ENCODE results near the gene YIF1B.

YIF1B gene

DNA sequence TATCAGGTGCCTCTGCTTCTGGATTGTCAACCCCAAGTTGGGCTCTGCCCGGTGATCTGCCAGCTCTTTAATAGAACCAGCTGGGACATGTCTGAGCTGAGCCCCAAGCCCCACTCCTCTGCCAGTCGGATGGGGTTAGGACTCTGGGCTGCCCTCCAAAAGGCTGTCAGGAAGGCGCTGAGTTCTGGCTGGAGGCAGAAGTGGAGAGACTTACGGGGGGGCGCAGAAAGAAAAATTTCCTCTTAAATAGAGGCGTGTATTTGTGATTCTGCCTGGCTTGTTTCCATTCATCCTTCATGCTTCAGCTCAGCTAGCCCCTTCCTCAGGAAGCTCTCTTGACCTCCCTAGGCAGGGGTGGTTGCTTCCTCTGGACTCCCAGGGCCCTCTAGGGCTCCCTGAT is 2.9 kb upstream of the YIF1B start:
- DNase-seq = no peak
- Histone ChIP-seq H3K36me3 (ENCODE audit: control insufficient read depth, insufficient read depth, low read length) (no peaks in the 10 kb centered on the region), H3K27ac (ENCODE audit: insufficient read depth, low read length, poor library complexity, severe bottlenecking) (no peak overlapping the region), H3K4me1 (ENCODE audit: control insufficient read depth, insufficient read depth, low read length, poor library complexity, severe bottlenecking) (peaks cover 43% of the 10 kb centered on the region), H3K4me3 (ENCODE audit: insufficient read depth, low read depth, low read length, poor library complexity, severe bottlenecking) (no peak overlapping the region), H3K9me3 (ENCODE audit: control insufficient read depth, low read length) (no peaks in the 10 kb centered on the region), H3K27me3 (replicated peaks; ENCODE audit: control insufficient read depth, insufficient read depth, low read length, poor library complexity, severe bottlenecking) (no peaks in the 10 kb centered on the region)

DNA sequence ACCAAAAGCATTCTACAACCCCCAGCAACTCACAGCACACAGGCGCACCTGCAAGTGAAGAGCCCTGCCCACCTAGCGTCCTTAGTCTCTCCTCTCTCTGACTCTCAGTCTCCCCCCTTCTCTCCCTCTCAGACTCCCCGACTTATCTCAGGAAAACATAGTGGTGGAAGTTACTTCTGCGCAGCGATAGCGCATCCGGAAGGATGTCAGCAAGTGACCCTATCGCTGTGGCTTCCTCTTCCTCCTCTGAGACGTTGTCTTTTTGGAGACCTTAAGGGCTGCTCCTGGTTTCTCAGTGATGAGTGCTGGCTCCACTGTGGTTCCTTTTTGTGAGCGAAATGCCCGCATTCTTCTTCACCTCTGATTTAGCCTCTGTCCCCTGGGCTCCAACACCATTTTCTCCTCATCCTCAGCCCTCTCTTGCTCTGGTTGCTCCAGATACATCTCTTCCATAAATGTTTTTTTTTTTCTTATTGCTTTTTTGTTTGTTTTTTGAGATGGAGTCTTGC is 1.4 kb upstream of the YIF1B start:
- DNase-seq = peak in 2 of 3 donors; percentile 9 to 12
- Histone ChIP-seq H3K4me3 (ENCODE audit: insufficient read depth, low read depth, low read length, poor library complexity, severe bottlenecking) (peak overlapping the region; percentile 44), H3K9me3 (ENCODE audit: control insufficient read depth, low read length) (no peaks in the 10 kb centered on the region), H3K27ac (ENCODE audit: insufficient read depth, low read length, poor library complexity, severe bottlenecking) (peak overlapping the region; percentile 76), H3K27me3 (replicated peaks; ENCODE audit: control insufficient read depth, insufficient read depth, low read length, poor library complexity, severe bottlenecking) (no peaks in the 10 kb centered on the region), H3K4me1 (ENCODE audit: control insufficient read depth, insufficient read depth, low read length, poor library complexity, severe bottlenecking) (peaks cover 43% of the 10 kb centered on the region), H3K36me3 (ENCODE audit: control insufficient read depth, insufficient read depth, low read length) (no peaks in the 10 kb centered on the region)

DNA sequence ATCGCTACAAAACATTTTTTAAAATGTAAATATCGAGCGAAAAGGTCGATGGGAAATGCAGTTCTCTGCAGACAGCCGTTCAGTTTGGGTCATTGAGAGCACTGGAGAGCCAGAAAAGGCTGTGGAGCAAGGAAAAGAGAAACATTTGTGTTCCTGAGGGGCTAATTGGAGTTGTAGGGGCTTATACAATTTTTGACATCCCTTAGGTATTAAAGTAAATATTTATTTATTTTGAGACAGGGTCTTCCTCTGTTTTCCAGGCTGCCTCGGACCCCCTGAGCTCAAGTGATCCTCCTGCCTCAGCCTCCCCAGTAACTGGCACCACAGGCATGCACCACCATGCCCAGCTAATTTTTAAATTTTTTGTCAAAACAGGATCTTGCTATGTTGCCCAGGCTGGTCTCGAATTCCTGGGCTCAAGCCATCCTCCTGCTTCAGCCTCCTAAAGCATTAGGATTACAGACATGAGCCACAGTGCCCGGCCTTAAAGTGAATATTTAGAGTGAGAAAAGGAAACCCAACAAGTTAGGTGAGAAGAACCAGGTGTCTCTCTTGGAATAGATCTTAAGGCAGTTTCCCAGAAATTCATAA is 825 bp upstream of the YIF1B start:
- Histone ChIP-seq H3K36me3 (ENCODE audit: control insufficient read depth, insufficient read depth, low read length) (no peaks in the 10 kb centered on the region), H3K4me1 (ENCODE audit: control insufficient read depth, insufficient read depth, low read length, poor library complexity, severe bottlenecking) (peaks cover 43% of the 10 kb centered on the region), H3K27ac (ENCODE audit: insufficient read depth, low read length, poor library complexity, severe bottlenecking) (peak overlapping the region; percentile 76), H3K4me3 (ENCODE audit: insufficient read depth, low read depth, low read length, poor library complexity, severe bottlenecking) (peak overlapping the region; percentile 44), H3K27me3 (replicated peaks; ENCODE audit: control insufficient read depth, insufficient read depth, low read length, poor library complexity, severe bottlenecking) (no peaks in the 10 kb centered on the region), H3K9me3 (ENCODE audit: control insufficient read depth, low read length) (no peaks in the 10 kb centered on the region)
- DNase-seq = no peak

GRCh38 chr19:38310986-38311385 is 4.8 kb downstream of the YIF1B start:
- no peak overlapping the region for H3K4me3 ChIP-seq (ENCODE audit: insufficient read depth, low read depth, low read length, poor library complexity, severe bottlenecking)
- H3K36me3 ChIP-seq (ENCODE audit: control insufficient read depth, insufficient read depth, low read length) = peaks cover 26% of the 10 kb centered on the region
- H3K27me3 ChIP-seq (replicated peaks; ENCODE audit: control insufficient read depth, insufficient read depth, low read length, poor library complexity, severe bottlenecking) = no peaks in the 10 kb centered on the region
- DNase-seq = no peak
- no peak overlapping the region for H3K27ac ChIP-seq (ENCODE audit: insufficient read depth, low read length, poor library complexity, severe bottlenecking)
- no peaks in the 10 kb centered on the region for H3K9me3 ChIP-seq (ENCODE audit: control insufficient read depth, low read length)
- peaks cover 5% of the 10 kb centered on the region for H3K4me1 ChIP-seq (ENCODE audit: control insufficient read depth, insufficient read depth, low read length, poor library complexity, severe bottlenecking)

DNA sequence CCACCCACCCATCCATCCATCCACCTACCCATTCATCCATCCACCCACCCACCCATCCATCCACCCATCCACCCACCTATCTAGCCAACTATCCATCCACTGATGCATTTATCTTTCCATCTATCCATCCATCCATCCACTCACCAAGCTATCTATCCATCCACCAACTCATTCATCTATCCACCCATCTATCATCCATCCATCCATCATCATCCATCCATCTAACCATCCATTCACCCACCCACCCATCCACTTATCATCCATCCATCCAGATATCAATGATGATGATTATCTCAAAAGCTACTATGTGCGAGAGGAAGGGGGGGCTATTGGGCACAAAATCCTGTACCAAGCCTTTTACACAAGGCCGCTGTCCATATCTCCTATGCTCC is 5.5 kb downstream of the YIF1B start:
- no peak for DNase-seq
- no peaks in the 10 kb centered on the region for H3K9me3 ChIP-seq (ENCODE audit: control insufficient read depth, low read length)
- peaks cover 2% of the 10 kb centered on the region for H3K4me1 ChIP-seq (ENCODE audit: control insufficient read depth, insufficient read depth, low read length, poor library complexity, severe bottlenecking)
- H3K4me3 ChIP-seq (ENCODE audit: insufficient read depth, low read depth, low read length, poor library complexity, severe bottlenecking) = no peak overlapping the region
- no peaks in the 10 kb centered on the region for H3K27me3 ChIP-seq (replicated peaks; ENCODE audit: control insufficient read depth, insufficient read depth, low read length, poor library complexity, severe bottlenecking)
- H3K36me3 ChIP-seq (ENCODE audit: control insufficient read depth, insufficient read depth, low read length) = peaks cover 26% of the 10 kb centered on the region
- no peak overlapping the region for H3K27ac ChIP-seq (ENCODE audit: insufficient read depth, low read length, poor library complexity, severe bottlenecking)

GRCh38 chr19:38309615-38310278 is 6.0 kb downstream of the YIF1B start:
- Histone ChIP-seq H3K4me1 (ENCODE audit: control insufficient read depth, insufficient read depth, low read length, poor library complexity, severe bottlenecking) (no peaks in the 10 kb centered on the region), H3K4me3 (ENCODE audit: insufficient read depth, low read depth, low read length, poor library complexity, severe bottlenecking) (no peak overlapping the region), H3K27ac (ENCODE audit: insufficient read depth, low read length, poor library complexity, severe bottlenecking) (no peak overlapping the region), H3K36me3 (ENCODE audit: control insufficient read depth, insufficient read depth, low read length) (peaks cover 29% of the 10 kb centered on the region), H3K9me3 (ENCODE audit: control insufficient read depth, low read length) (no peaks in the 10 kb centered on the region), H3K27me3 (replicated peaks; ENCODE audit: control insufficient read depth, insufficient read depth, low read length, poor library complexity, severe bottlenecking) (no peaks in the 10 kb centered on the region)
- DNase-seq = no peak

- Histone ChIP-seq H3K27me3 (replicated peaks; ENCODE audit: control insufficient read depth, insufficient read depth, low read length, poor library complexity, severe bottlenecking) (no peaks in the 10 kb centered on the region), H3K9me3 (ENCODE audit: control insufficient read depth, low read length) (no peaks in the 10 kb centered on the region), H3K4me1 (ENCODE audit: control insufficient read depth, insufficient read depth, low read length, poor library complexity, severe bottlenecking) (no peaks in the 10 kb centered on the region), H3K4me3 (ENCODE audit: insufficient read depth, low read depth, low read length, poor library complexity, severe bottlenecking) (no peak overlapping the region), H3K36me3 (ENCODE audit: control insufficient read depth, insufficient read depth, low read length) (peaks cover 31% of the 10 kb centered on the region), H3K27ac (ENCODE audit: insufficient read depth, low read length, poor library complexity, severe bottlenecking) (no peak overlapping the region)
- DNase-seq = no peak
These were observed 6.7 kb downstream of the YIF1B start for GRCh38 chr19:38308926-38309614.

GRCh38 chr19:38308006-38308766 is 7.6 kb downstream of the YIF1B start:
- Histone ChIP-seq H3K27ac (ENCODE audit: insufficient read depth, low read length, poor library complexity, severe bottlenecking) (no peak overlapping the region), H3K4me3 (ENCODE audit: insufficient read depth, low read depth, low read length, poor library complexity, severe bottlenecking) (no peak overlapping the region), H3K4me1 (ENCODE audit: control insufficient read depth, insufficient read depth, low read length, poor library complexity, severe bottlenecking) (no peaks in the 10 kb centered on the region), H3K27me3 (replicated peaks; ENCODE audit: control insufficient read depth, insufficient read depth, low read length, poor library complexity, severe bottlenecking) (no peaks in the 10 kb centered on the region), H3K36me3 (ENCODE audit: control insufficient read depth, insufficient read depth, low read length) (peaks cover 31% of the 10 kb centered on the region), H3K9me3 (ENCODE audit: control insufficient read depth, low read length) (no peaks in the 10 kb centered on the region)
- DNase-seq = no peak

- no peak overlapping the region for H3K4me3 ChIP-seq (ENCODE audit: insufficient read depth, low read depth, low read length, poor library complexity, severe bottlenecking)
- no peak for DNase-seq
- H3K36me3 ChIP-seq (ENCODE audit: control insufficient read depth, insufficient read depth, low read length) = peaks cover 31% of the 10 kb centered on the region
- no peak overlapping the region for H3K27ac ChIP-seq (ENCODE audit: insufficient read depth, low read length, poor library complexity, severe bottlenecking)
- no peaks in the 10 kb centered on the region for H3K9me3 ChIP-seq (ENCODE audit: control insufficient read depth, low read length)
- no peaks in the 10 kb centered on the region for H3K27me3 ChIP-seq (replicated peaks; ENCODE audit: control insufficient read depth, insufficient read depth, low read length, poor library complexity, severe bottlenecking)
- no peaks in the 10 kb centered on the region for H3K4me1 ChIP-seq (ENCODE audit: control insufficient read depth, insufficient read depth, low read length, poor library complexity, severe bottlenecking)
These were observed 8.2 kb downstream of the YIF1B start for GRCh38 chr19:38307597-38307996.
